HL-60 (cell line): Measurements from ENCODE around the gene WDR70.

Source experiments
- GABPA ChIP-seq: IDR thresholded peaks from 2 replicates; pipeline ENCODE4 v1.6.1; 2012; ENCODE audit warnings: low read depth
- POLR2AphosphoS5 ChIP-seq: IDR thresholded peaks from 2 replicates; pipeline ENCODE4 v1.6.1; 2012; ENCODE audit warnings: low read depth
- SPI1 ChIP-seq: IDR thresholded peaks from 2 replicates; pipeline ENCODE4 v1.6.1; 2012; ENCODE audit warnings: low read depth, mild to moderate bottlenecking, borderline replicate concordance
- TF ChIP-seq, protein P1 (sequence below): IDR thresholded peaks from one replicate; pipeline ENCODE4 v1.5.1; 2011; ENCODE audit warnings: low read length, control low read depth, inconsistent platforms; ENCODE audit not compliant: insufficient read depth
- TF ChIP-seq, protein P2 (sequence below): IDR thresholded peaks from 2 replicates; pipeline ENCODE4 v1.6.1; 2012; ENCODE audit warnings: low read depth; ENCODE audit not compliant: insufficient replicate concordance

DNA sequence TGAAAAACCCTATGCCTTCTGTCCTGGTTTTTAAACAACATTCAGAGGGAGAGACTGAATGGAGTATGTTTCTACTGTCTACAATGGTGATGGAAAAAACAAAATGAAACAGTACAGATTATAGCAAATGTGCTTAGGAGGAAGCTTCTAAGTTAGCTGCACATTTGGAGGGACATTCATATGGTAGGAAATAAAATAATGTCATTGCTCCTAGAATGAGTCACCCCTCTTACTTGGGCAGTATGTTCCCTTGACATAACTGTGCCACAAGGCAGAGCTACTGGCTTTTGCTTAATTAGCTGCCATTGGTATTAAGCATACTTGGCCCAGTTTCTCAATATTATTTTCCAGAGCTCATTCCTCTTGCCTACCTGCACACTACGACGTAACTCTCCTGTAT, 331.8 kb downstream of the WDR70 start:
- TF ChIP-seq, protein P1, sequence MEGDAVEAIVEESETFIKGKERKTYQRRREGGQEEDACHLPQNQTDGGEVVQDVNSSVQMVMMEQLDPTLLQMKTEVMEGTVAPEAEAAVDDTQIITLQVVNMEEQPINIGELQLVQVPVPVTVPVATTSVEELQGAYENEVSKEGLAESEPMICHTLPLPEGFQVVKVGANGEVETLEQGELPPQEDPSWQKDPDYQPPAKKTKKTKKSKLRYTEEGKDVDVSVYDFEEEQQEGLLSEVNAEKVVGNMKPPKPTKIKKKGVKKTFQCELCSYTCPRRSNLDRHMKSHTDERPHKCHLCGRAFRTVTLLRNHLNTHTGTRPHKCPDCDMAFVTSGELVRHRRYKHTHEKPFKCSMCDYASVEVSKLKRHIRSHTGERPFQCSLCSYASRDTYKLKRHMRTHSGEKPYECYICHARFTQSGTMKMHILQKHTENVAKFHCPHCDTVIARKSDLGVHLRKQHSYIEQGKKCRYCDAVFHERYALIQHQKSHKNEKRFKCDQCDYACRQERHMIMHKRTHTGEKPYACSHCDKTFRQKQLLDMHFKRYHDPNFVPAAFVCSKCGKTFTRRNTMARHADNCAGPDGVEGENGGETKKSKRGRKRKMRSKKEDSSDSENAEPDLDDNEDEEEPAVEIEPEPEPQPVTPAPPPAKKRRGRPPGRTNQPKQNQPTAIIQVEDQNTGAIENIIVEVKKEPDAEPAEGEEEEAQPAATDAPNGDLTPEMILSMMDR: no peak
- TF ChIP-seq POLR2AphosphoS5 (no peak), SPI1 (no peak), GABPA (no peak)
- TF ChIP-seq, protein P2, sequence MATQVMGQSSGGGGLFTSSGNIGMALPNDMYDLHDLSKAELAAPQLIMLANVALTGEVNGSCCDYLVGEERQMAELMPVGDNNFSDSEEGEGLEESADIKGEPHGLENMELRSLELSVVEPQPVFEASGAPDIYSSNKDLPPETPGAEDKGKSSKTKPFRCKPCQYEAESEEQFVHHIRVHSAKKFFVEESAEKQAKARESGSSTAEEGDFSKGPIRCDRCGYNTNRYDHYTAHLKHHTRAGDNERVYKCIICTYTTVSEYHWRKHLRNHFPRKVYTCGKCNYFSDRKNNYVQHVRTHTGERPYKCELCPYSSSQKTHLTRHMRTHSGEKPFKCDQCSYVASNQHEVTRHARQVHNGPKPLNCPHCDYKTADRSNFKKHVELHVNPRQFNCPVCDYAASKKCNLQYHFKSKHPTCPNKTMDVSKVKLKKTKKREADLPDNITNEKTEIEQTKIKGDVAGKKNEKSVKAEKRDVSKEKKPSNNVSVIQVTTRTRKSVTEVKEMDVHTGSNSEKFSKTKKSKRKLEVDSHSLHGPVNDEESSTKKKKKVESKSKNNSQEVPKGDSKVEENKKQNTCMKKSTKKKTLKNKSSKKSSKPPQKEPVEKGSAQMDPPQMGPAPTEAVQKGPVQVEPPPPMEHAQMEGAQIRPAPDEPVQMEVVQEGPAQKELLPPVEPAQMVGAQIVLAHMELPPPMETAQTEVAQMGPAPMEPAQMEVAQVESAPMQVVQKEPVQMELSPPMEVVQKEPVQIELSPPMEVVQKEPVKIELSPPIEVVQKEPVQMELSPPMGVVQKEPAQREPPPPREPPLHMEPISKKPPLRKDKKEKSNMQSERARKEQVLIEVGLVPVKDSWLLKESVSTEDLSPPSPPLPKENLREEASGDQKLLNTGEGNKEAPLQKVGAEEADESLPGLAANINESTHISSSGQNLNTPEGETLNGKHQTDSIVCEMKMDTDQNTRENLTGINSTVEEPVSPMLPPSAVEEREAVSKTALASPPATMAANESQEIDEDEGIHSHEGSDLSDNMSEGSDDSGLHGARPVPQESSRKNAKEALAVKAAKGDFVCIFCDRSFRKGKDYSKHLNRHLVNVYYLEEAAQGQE: no peak
